Left ventricle myocardium superior (tissue), 1 donor: ENCODE data around the gene DNER. TPM values are rescaled to one million over a fixed set of nuclear protein-coding genes. Genes with fewer than 3 reads are reported as not detected.
A peak's percentile ranks its signal among the peaks of the same experiment; 100 is the strongest.

ENCODE experiments used
- ATAC-seq: fragments of 200-7000 bp; cut with Tn5 transposase; one replicate; pipeline ENCODE4 v1.9.1; 2020; ENCODE audit warnings: mild to moderate bottlenecking, moderate library complexity
- DNase-seq: peaks from one replicate; pipeline ENCODE4 v3.0.0-alpha.2; 2020
- intact Hi-C: fragments of 100-400 bp; cut with micrococcal nuclease; formaldehyde crosslinking; loops from one replicate; pipeline ENCODE4 v1.11.0; 2022
- total RNA-seq: library from RNA; stranded (reverse); fragmentation: NEBNext Ultra II Directional; extraction: Animal tissue kit (Norgen Biotek cat#: 25700); gene quantifications from one replicate; pipeline ENCODE4 v1.2.1, GENCODE V29; 2021
- donor health status: DM: no; HTN: yes; CAD: no; lungs with severe emphysema.

Gene DNER
- total RNA-seq, 1 donor from 2014 or later, result 1.6 TPM

GRCh38 chr2:229429589-229429988, 284.8 kb downstream of the DNER start:
- DNase-seq (no peak), ATAC-seq (peak; percentile 70)
- intact Hi-C loops, result no loop called here

- DNase-seq, result no peak
- no peak for ATAC-seq
- intact Hi-C loops, result no loop called here
Observed at GRCh38 chr2:229426464-229426863, 287.9 kb downstream of the DNER start.

GRCh38 chr2:229425598-229425997, 288.8 kb downstream of the DNER start:
- intact Hi-C loops, result no loop called here
- DNase-seq (no peak), ATAC-seq (no peak)

GRCh38 chr2:229422063-229422462, 292.3 kb downstream of the DNER start:
- intact Hi-C loops, result no loop called here
- ATAC-seq, result no peak
- DNase-seq, result no peak

DNA sequence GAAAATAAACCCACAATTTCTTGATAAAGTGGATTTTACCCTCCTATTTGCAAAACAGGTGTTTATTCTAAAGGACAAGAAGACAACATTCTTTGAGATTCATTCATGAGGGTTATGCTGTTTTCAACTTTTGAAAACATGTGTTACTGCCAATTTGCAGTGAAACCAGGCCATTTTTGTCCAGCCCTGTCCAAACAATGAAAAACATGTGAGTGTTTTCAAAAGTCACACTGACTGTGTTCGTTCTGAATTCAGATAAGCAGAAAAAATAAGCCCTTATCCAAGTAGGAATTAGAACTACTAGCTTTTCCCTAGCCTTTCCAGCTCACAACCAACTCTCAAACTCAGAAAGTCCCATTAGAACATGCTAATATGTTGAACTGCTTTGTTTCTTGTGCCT, 295.2 kb downstream of the DNER start:
- DNase-seq (no peak), ATAC-seq (peak; percentile 41)
- intact Hi-C loops, result no loop called here

- no peak for ATAC-seq
- intact Hi-C loops, result no loop called here
- no peak for DNase-seq
Observed at GRCh38 chr2:229417916-229418315, 296.4 kb downstream of the DNER start.

DNA sequence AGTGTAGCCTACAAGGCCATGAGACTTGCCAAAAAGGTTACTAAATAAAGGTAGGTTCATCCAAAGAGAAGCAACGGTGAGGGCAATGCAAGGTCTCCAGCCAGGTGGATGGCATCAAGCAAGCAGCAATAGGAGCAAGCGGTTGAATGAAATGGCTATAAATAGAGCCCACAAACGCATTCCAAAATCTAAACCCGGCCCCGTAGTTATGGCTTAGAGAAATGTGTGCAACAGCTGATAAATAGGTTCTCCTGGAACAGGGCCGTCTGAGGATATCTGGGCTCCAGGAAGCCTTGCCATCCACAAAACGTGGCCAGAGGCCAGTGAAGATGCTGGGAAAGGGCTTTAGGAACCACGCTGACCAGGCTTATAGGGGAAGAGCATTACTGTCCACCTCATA, 297.2 kb downstream of the DNER start:
- DNase-seq (no peak), ATAC-seq (peak; percentile 2)
- intact Hi-C loops, result no loop called here

GRCh38 chr2:229416116-229416694, 298.1 kb downstream of the DNER start:
- peak; percentile 97 for ATAC-seq
- intact Hi-C loops, result no loop called here
- DNase-seq, result peak; percentile 82

GRCh38 chr2:229414631-229415030, 299.7 kb downstream of the DNER start:
- DNase-seq, result no peak
- no peak for ATAC-seq
- intact Hi-C loops, result no loop called here

GRCh38 chr2:229412686-229413085, 301.7 kb downstream of the DNER start:
- ATAC-seq (no peak), DNase-seq (no peak)
- intact Hi-C loops, result no loop called here

DNA sequence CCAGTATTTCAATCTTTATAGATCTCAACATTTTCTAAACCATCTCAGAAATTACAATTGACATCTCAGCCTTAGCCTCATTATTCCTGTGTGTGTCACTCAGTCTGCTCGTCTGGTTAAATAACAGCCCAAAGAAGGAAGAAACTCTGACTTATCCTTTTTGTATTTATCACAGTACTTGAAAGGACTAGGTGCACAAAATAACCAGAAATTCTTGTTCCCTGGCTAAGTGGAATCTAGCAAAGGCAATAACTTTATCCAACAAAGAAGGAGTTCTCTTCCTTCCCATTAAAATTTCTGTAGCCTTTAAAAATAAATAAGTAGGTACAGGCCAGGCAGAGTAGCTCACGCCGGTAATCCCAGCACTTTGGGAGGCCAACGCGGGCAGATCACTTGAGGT, 303.4 kb downstream of the DNER start:
- no peak for DNase-seq
- intact Hi-C loops, result no loop called here
- ATAC-seq, result no peak

DNA sequence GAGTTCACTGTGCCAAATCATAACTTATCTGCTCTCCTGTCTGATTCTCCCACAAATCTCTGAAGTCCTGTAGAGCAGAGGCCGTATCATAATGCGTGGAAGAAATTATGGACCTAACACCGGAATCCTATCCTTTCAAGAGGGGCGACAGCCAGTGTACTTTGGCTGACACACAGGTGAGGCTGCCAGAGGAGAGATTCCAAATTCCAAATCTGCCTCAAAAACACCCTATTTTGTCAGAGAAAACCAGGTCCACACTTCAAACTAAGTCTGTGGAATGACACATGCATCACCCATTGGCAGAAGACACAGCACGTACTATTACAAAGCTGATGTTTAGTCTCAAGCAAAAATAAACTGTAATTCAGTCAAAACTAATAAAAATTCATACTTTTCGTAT, 304.1 kb downstream of the DNER start:
- intact Hi-C loops, result no loop called here
- no peak for ATAC-seq
- no peak for DNase-seq

DNA sequence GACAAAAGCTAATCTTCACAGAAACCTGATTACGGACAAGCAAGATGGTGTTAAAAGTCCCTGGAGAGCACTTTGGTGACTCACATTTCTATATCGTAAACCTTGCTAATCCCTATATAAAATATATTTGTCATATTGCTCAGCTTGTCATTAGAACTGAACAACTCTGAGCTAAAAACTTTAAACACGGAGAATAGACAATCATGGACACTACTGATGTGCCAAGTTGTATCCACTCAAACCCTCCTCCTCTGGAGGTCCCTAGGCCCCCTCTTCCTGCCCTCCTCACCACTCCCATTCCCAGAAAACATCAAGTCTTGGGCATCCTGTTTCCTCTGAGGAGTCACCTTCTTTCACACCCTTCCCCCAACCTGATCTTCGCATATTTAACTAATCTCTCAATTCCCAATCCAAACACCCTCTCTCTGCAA, 304.6 kb downstream of the DNER start:
- intact Hi-C loops, result no loop called here
- DNase-seq (no peak), ATAC-seq (no peak)

DNA sequence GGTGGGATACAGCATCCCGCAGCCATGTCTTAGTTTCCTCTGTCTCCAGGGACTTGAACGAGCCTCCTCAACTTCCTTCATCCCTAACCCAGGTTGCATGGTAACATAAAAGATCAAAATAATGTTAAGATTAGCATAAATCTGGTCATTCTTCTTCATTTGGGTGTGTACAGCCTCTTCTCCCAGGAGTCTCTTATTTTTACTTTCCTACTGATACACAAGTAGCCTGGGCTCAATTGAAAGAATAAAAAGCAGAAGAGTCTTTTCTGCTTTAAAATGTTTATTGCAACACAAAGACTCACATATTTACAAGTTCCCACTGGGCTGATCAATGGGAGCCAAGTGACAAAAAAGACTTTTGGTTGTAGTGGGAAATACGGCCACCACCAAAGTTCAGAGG, 305.4 kb downstream of the DNER start:
- DNase-seq, result no peak
- intact Hi-C loops, result no loop called here
- ATAC-seq, result no peak

- intact Hi-C loops, result no loop called here
- DNase-seq, result no peak
- ATAC-seq, result peak; percentile 84
Observed at GRCh38 chr2:229408356-229408755, 306.0 kb downstream of the DNER start.

- intact Hi-C loops, result no loop called here
- peak; percentile 93 for ATAC-seq
- DNase-seq, result peak; percentile 81
Observed at GRCh38 chr2:229407170-229407569, 307.2 kb downstream of the DNER start.

DNA sequence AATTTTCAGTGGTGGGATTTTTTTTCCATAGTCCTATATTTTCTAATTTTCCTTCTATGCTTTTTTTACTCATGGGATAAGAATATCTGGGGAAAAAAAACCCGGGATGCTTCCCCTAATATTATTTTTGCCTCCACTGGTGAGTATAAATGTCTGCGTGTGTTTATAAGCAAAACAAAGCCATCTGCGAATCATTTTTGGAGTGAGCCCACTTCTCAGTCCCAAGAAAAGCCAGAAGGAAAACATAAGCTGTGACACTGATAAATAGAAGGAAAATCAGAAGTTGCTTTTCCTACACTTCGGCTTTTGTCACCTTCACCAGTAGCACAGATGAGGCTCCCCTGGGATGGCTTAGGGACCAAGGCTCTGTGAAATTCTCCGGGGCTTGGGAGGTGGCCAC, 308.6 kb downstream of the DNER start:
- DNase-seq, result no peak
- ATAC-seq, result no peak
- intact Hi-C loops, result no loop called here

GRCh38 chr2:229403296-229403695, 311.1 kb downstream of the DNER start:
- intact Hi-C loops, result no loop called here
- ATAC-seq, result no peak
- no peak for DNase-seq

- intact Hi-C loops, result no loop called here
- no peak for ATAC-seq
- no peak for DNase-seq
Observed at GRCh38 chr2:229401171-229401865, 313.0 kb downstream of the DNER start.

GRCh38 chr2:229393926-229394325, 320.4 kb downstream of the DNER start:
- no peak for ATAC-seq
- DNase-seq, result no peak
- intact Hi-C loops, result no loop called here

- no peak for DNase-seq
- intact Hi-C loops, result no loop called here
- ATAC-seq, result peak; percentile 87
Observed at GRCh38 chr2:229392196-229392595, 322.2 kb downstream of the DNER start.
